Measurements from ENCODE around the gene PLA2G4F. TPM values are rescaled to one million over a fixed set of nuclear protein-coding genes. Genes with fewer than 3 reads are reported as not detected.

PLA2G4F gene
- polyA plus RNA-seq, 1 of the 3 experiments (the other 2 are of a cell fraction): not detected

- TF ChIP-seq TEAD4 (IDR thresholded peaks at IDR 0.05; ENCODE audit: borderline replicate concordance, insufficient read depth) (no peak), TAF1 (IDR thresholded peaks at IDR 0.05; ENCODE audit: borderline replicate concordance, low read depth, low read length) (no peak), PBX3 (IDR thresholded peaks at IDR 0.05) (no peak), FOSL2 (IDR thresholded peaks at IDR 0.05; ENCODE audit: borderline replicate concordance, low read depth) (no peak), MXI1 (IDR thresholded peaks at IDR 0.05; ENCODE audit: low read depth, low read length) (no peak), RCOR1 (IDR thresholded peaks at IDR 0.05; ENCODE audit: low read length) (no peak), ELF1 (IDR thresholded peaks at IDR 0.05) (no peak)
Observed at GRCh38 chr15:42123546-42123945, 32.9 kb downstream of the PLA2G4F start (continued).

GRCh38 chr15:42121682-42122081 is 34.8 kb downstream of the PLA2G4F start:
- H3K27ac ChIP-seq (ENCODE audit: low read depth in 2 of 2, low read length in 1 of 2): no peak overlapping the region
- no peaks in the 10 kb centered on the region for H4K20me1 ChIP-seq (ENCODE audit: insufficient read depth)
- no peak for DNase-seq
- no peaks in the 10 kb centered on the region for H3K9me2 ChIP-seq
- POLR2A ChIA-PET: no interaction called here
- H3K4me3 ChIP-seq (ENCODE audit: low read depth in 2 of 2, low read length in 1 of 2): no peak overlapping the region
- peaks cover 0 to 6% of the 10 kb centered on the region in 2 experiments; a peak in 1 of 4 replicates for H3K4me1 ChIP-seq (ENCODE audit: control insufficient read depth in 1 of 2, insufficient read depth in 2 of 2, low read depth in 1 of 2, low read length in 1 of 2)
- H3K79me2 ChIP-seq (ENCODE audit: insufficient read depth): no peaks in the 10 kb centered on the region
- H3F3A ChIP-seq (replicated peaks; ENCODE audit: insufficient read depth): no peaks in the 10 kb centered on the region
- peaks cover 20% of the 10 kb centered on the region; the same call in 1 of the 2 replicates for H3K27me3 ChIP-seq (ENCODE audit: insufficient read depth)
- H3K4me2 ChIP-seq: no peak overlapping the region
- WGBS (ENCODE audit: low lambda C conversion rate): no CpG with 5 or more reads among the region's 2 CpGs
- no peaks in the 10 kb centered on the region for H3K9me3 ChIP-seq
- no peaks in the 10 kb centered on the region for H3K36me3 ChIP-seq (replicated peaks in 1 of 2; ENCODE audit: control insufficient read depth in 1 of 2, insufficient read depth in 2 of 2, low read length in 1 of 2)
- TF ChIP-seq RCOR1 (IDR thresholded peaks at IDR 0.05; ENCODE audit: low read length) (no peak), NRF1 (IDR thresholded peaks at IDR 0.05; ENCODE audit: low read depth, low read length) (no peak), TEAD4 (IDR thresholded peaks at IDR 0.05; ENCODE audit: borderline replicate concordance, insufficient read depth) (no peak), MAX (IDR thresholded peaks at IDR 0.05; ENCODE audit: low read depth) (no peak), MXI1 (IDR thresholded peaks at IDR 0.05; ENCODE audit: low read depth, low read length) (no peak), POLR2AphosphoS5 (IDR thresholded peaks at IDR 0.05; ENCODE audit: low read depth, low read length) (no peak)
- TF ChIP-seq, protein P1, sequence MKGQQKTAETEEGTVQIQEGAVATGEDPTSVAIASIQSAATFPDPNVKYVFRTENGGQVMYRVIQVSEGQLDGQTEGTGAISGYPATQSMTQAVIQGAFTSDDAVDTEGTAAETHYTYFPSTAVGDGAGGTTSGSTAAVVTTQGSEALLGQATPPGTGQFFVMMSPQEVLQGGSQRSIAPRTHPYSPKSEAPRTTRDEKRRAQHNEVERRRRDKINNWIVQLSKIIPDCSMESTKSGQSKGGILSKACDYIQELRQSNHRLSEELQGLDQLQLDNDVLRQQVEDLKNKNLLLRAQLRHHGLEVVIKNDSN (IDR thresholded peaks at IDR 0.05; ENCODE audit: borderline replicate concordance, low read depth): no peak
- TF ChIP-seq, protein P2, sequence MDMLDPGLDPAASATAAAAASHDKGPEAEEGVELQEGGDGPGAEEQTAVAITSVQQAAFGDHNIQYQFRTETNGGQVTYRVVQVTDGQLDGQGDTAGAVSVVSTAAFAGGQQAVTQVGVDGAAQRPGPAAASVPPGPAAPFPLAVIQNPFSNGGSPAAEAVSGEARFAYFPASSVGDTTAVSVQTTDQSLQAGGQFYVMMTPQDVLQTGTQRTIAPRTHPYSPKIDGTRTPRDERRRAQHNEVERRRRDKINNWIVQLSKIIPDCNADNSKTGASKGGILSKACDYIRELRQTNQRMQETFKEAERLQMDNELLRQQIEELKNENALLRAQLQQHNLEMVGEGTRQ (IDR thresholded peaks at IDR 0.05; ENCODE audit: borderline replicate concordance, low read depth, low read length): no peak
- CTCF ChIA-PET: interaction anchor here (0.9 to 2.9 kb wide), 2 partner anchors 38 to 64 kb away, joined by 4 to 11 read pairs; no protein-coding TSS in a partner anchor
- no peak overlapping the region for H3K9ac ChIP-seq
- H2AFZ ChIP-seq (ENCODE audit: low read depth): no peak overlapping the region

- Histone ChIP-seq H4K20me1 (ENCODE audit: insufficient read depth) (no peaks in the 10 kb centered on the region), H3K4me2 (no peak overlapping the region), H3K27me3 (ENCODE audit: insufficient read depth) (peaks cover 20% of the 10 kb centered on the region; the same call in 1 of the 2 replicates), H3K9ac (no peak overlapping the region), H3K27ac (ENCODE audit: low read depth in 2 of 2, low read length in 1 of 2) (no peak overlapping the region), H3K36me3 (replicated peaks in 1 of 2; ENCODE audit: control insufficient read depth in 1 of 2, insufficient read depth in 2 of 2, low read length in 1 of 2) (no peaks in the 10 kb centered on the region), H3K79me2 (ENCODE audit: insufficient read depth) (no peaks in the 10 kb centered on the region), H3K4me1 (ENCODE audit: control insufficient read depth in 1 of 2, insufficient read depth in 2 of 2, low read depth in 1 of 2, low read length in 1 of 2) (peaks cover 0 to 6% of the 10 kb centered on the region in 2 experiments; a peak in 1 of 4 replicates), H3K4me3 (ENCODE audit: low read depth in 2 of 2, low read length in 1 of 2) (no peak overlapping the region), H3F3A (replicated peaks; ENCODE audit: insufficient read depth) (no peaks in the 10 kb centered on the region), H3K9me2 (no peaks in the 10 kb centered on the region), H2AFZ (ENCODE audit: low read depth) (no peak overlapping the region), H3K9me3 (no peaks in the 10 kb centered on the region)
- DNase-seq: no peak
- ChIA-PET POLR2A (no interaction called here), CTCF (interaction anchor here (0.5 to 2.9 kb wide), 5 partner anchors 16 to 593 kb away, joined by 3 to 11 read pairs (median 3); no protein-coding TSS in a partner anchor)
- TF ChIP-seq EZH2phosphoT487 (IDR thresholded peaks at IDR 0.05; ENCODE audit: borderline replicate concordance, low read depth) (no peak), FOXM1 (IDR thresholded peaks at IDR 0.05; ENCODE audit: low read depth) (no peak), GATA2 (CRISPR knock-in tag; IDR thresholded peaks at IDR 0.05) (no peak), FOXJ3 (CRISPR knock-in tag; IDR thresholded peaks at IDR 0.05) (no peak), PBX3 (IDR thresholded peaks at IDR 0.05) (no peak), FOSL2 (IDR thresholded peaks at IDR 0.05; ENCODE audit: borderline replicate concordance, low read depth) (no peak)
- WGBS (ENCODE audit: low lambda C conversion rate): 71% methylated on average over 6 of the region's 6 CpGs
Observed at GRCh38 chr15:42121021-42121420, 35.4 kb downstream of the PLA2G4F start.
